HepG2 (cell line): ENCODE data around the gene TMEM214. TPM values are rescaled to one million over a fixed set of nuclear protein-coding genes. Genes with fewer than 3 reads are reported as not detected.

Experiments used
- ATAC-seq: fragments of 200-7000 bp; cut with Tn5 transposase; 3 replicates; pipeline ENCODE4 v1.9.1; 2020; ENCODE audit warnings: mild to moderate bottlenecking, moderate library complexity
- BruUV-seq: library from RNA; stranded (reverse); fragments of 400-500 nt; replicated peaks from 2 replicates; lab custom pipeline; 2021; lab: Mats Ljungman, UMichigan
- CTCF ChIA-PET: fragments of 300-600 bp; formaldehyde crosslinking; extraction: SDS; loops from one replicate; lab custom pipeline; 2021; ENCODE audit warnings: low total read pairs, inconsistent platforms, low intra/inter-chr PET ratio; lab: Yijun Ruan, JAX
- POLR2A ChIA-PET: fragments of 350-600 bp; sonication (Branson Sonifier 250); formaldehyde crosslinking; loops from one replicate; lab custom pipeline; 2020; ENCODE audit warnings: antibody characterized with exemption, inconsistent platforms; lab: Yijun Ruan, JAX
- DNase-seq: peaks from one replicate; pipeline ENCODE4 v3.0.0-alpha.2; 2015; ENCODE audit warnings: low spot score
- FAIRE-seq: peaks from 3 replicates; lab custom pipeline; 2011; peaks lifted over from hg19 to GRCh38; lab: Jason Lieb, UNC
- H2AFZ ChIP-seq: one replicate; pipeline ENCODE4 v1.6.1; 2011; ENCODE audit warnings: low read length, inconsistent platforms
- H3K27ac ChIP-seq: fragments of 300-600 bp; 3 replicates; pipeline ENCODE4 v1.8.0; 2011; ENCODE audit warnings: mixed run types, mild to moderate bottlenecking, mixed read lengths, low read length, inconsistent platforms; ENCODE audit not compliant: insufficient read depth; ENCODE audit errors: extremely low read length
- H3K27me3 ChIP-seq, 2 experiments: fragments of 200-600 bp in 1 of 2; 2 replicates in 1 of 2; 3 replicates in 1 of 2; pipeline versions ENCODE4 v1.6.0 to v1.8.0; 2011; ENCODE audit warnings: low read length in 2 of 2, mild to moderate bottlenecking in 2 of 2, moderate library complexity in 2 of 2, inconsistent platforms in 1 of 2; ENCODE audit not compliant: insufficient read depth in 2 of 2, control insufficient read depth in 1 of 2
- H3K36me3 ChIP-seq, 2 experiments: fragments of 200-600 bp in 1 of 2; replicated peaks in 1 of 2; 2 replicates in 1 of 2; 3 replicates in 1 of 2; pipeline versions ENCODE4 v1.5.1 to v1.8.0; 2011; ENCODE audit warnings: low read length in 2 of 2, inconsistent platforms in 1 of 2; ENCODE audit not compliant: insufficient read depth in 2 of 2, control insufficient read depth in 1 of 2
- H3K4me1 ChIP-seq: 2 replicates; pipeline ENCODE4 v1.5.1; 2012; ENCODE audit warnings: low read length, inconsistent platforms; ENCODE audit not compliant: insufficient read depth
- H3K4me2 ChIP-seq: 2 replicates; pipeline ENCODE4 v1.6.0; 2011; ENCODE audit warnings: low read depth, low read length, inconsistent platforms
- H3K4me3 ChIP-seq, 3 experiments: fragments of 200-600 bp in 1 of 3; sonication (generic), shearing (Covaris generic) in 1 of 3; replicated peaks in 1 of 3; 2 replicates each; pipeline ENCODE4 v1.5.1; 2011 to 2016; ENCODE audit warnings: low read length in 3 of 3, inconsistent platforms in 2 of 3, low read depth in 2 of 3, mild to moderate bottlenecking in 2 of 3, control low read depth in 1 of 3, mixed read lengths in 1 of 3; ENCODE audit not compliant: insufficient read depth in 1 of 3
- H3K79me2 ChIP-seq: one replicate; pipeline ENCODE4 v1.6.1; 2011; ENCODE audit warnings: low read length, inconsistent platforms; ENCODE audit not compliant: insufficient read depth
- H3K9ac ChIP-seq: 2 replicates; pipeline ENCODE4 v1.6.0; 2011; ENCODE audit warnings: mild to moderate bottlenecking, low read depth, low read length, inconsistent platforms; ENCODE audit not compliant: insufficient read depth
- H3K9me3 ChIP-seq: 2 replicates; pipeline ENCODE4 v1.5.1; 2012; ENCODE audit warnings: mild to moderate bottlenecking, low read length
- H4K20me1 ChIP-seq: 2 replicates; pipeline ENCODE4 v1.6.0; 2011; ENCODE audit warnings: inconsistent platforms, mild to moderate bottlenecking, low read length, moderate library complexity; ENCODE audit not compliant: insufficient read depth
- BCL3 ChIP-seq: sonication (generic); formaldehyde crosslinking; IDR thresholded peaks from 2 replicates; pipeline ENCODE4 v1.5.1; 2020; ENCODE audit warnings: mild to moderate bottlenecking, missing genetic modification reagents, moderate library complexity
- JUN ChIP-seq: sonication (generic); formaldehyde crosslinking; IDR thresholded peaks from 2 replicates; pipeline ENCODE4 v1.4.0; 2020; ENCODE audit warnings: mild to moderate bottlenecking, missing genetic modification reagents
- ZFP41 ChIP-seq: sonication (generic); formaldehyde crosslinking; IDR thresholded peaks from 2 replicates; pipeline ENCODE4 v1.4.0; 2020; ENCODE audit warnings: mild to moderate bottlenecking, missing genetic modification reagents, borderline replicate concordance
- ZNF160 ChIP-seq: sonication (generic); formaldehyde crosslinking; IDR thresholded peaks from 2 replicates; pipeline ENCODE4 v1.8.0; 2022; ENCODE audit warnings: mild to moderate bottlenecking, inconsistent platforms, missing genetic modification reagents
- ZNF557 ChIP-seq: sonication (generic); formaldehyde crosslinking; IDR thresholded peaks from 2 replicates; pipeline ENCODE4 v1.4.0; 2020; ENCODE audit warnings: missing genetic modification reagents
- ZNF614 ChIP-seq: IDR thresholded peaks from 2 replicates; pipeline ENCODE4 v1.6.1; 2018; ENCODE audit warnings: missing biosample characterization, missing genetic modification reagents, inconsistent platforms, borderline replicate concordance
- WGBS: methylation state at CpG from one replicate; pipeline ENCODE4 v1.1.6; 2017; ENCODE audit warnings: low lambda C conversion rate; 5-methylcytosine and 5-hydroxymethylcytosine counted together
- in situ Hi-C: cut with HindIII; loops from 2 replicates; pipeline ENCODE4 v1.10.0; 2017; ENCODE audit warnings: low pct_unique_long_range_greater_than_20kb; ENCODE audit not compliant: extremely low pct_ligation_motif_present
- intact Hi-C: fragments of 100-400 bp; cut with micrococcal nuclease; formaldehyde crosslinking; loops from one replicate; pipeline ENCODE4 v1.10.0; 2022; ENCODE audit not compliant: unreplicated experiment
- polyA plus RNA-seq, 8 experiments: library from polyadenylated mRNA; depleted of rRNA in 3 of 8; stranded (reverse) in 7 of 8; unstranded in 1 of 8; fragments of >200 nt; fragmentation: Illumina TruSeq in 4 of 8; extraction: Trizol in 4 of 8; gene quantifications; 2 replicates each; pipeline versions ENCODE4 v1.2.1 to v1.2.3, GENCODE V29; 2011 to 2016; ENCODE audit warnings: low read depth in 4 of 8, missing spikeins in 1 of 8, mixed read lengths in 1 of 8; ENCODE audit not compliant: insufficient read depth in 1 of 8
- total RNA-seq, 5 experiments: library from RNA; depleted of rRNA; stranded (reverse); fragments of >200 nt; fragmentation: Illumina TruSeq; extraction: Trizol; gene quantifications; 2 replicates each; pipeline ENCODE4 v1.2.3, GENCODE V29; 2016; ENCODE audit warnings: low read depth in 1 of 5

TMEM214 gene
- total and polyA plus RNA-seq, 2 of the 13 experiments (the other 11 are each of a cell fraction or from before 2014, with no cell fraction given): 58.3 to 132 TPM

GRCh38 chr2:27076323-27076722, 43.6 kb downstream of the TMEM214 start (continued):
- TF ChIP-seq JUN (no peak), ZNF614 (no peak)

DNA sequence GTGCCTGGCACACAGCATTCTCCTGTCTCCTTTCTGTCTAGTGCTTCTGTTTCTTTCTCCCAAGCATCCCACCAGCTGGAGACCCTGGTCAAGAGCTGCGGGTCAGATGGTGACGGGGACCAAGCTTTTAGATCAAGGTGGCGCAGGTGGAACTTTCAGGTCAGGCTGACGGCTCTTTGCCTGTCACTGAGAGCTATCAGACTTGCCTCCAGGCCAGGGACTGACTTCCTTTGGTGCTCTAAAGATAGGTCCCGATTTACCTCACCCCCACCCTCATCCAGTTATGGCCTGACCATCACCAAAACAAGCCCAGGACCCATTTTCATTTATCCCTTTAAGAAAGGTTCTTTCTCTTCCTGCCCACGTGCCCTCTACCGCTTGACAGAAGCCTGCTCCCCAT, 44.5 kb downstream of the TMEM214 start:
- no peak for DNase-seq
- in situ Hi-C loops (no loop called here), intact Hi-C loops (no loop called here)
- TF ChIP-seq ZNF160: no peak
- no peak for TF ChIP-seq BCL3
- no peak for TF ChIP-seq ZNF557
- TF ChIP-seq ZFP41 (CRISPR knock-in tag): 0 out of 2 replicates have a peak, but pooled peaks have one; percentile 14
- ChIA-PET CTCF (no interaction called here), POLR2A (interaction anchor here (0.9 to 1.5 kb wide), 3 partner anchors 10 to 42 kb away, joined by 3 to 5 read pairs (median 3); no protein-coding TSS in a partner anchor)
- Histone ChIP-seq H3K79me2 (no peaks in the 10 kb centered on the region), H3K4me2 (no peak overlapping the region), H3K27ac (no peak overlapping the region), H3K36me3 (no peaks in the 10 kb centered on the region), H2AFZ (no peak overlapping the region), H3K9ac (no peak overlapping the region), H3K4me3 (no peak overlapping the region), H3K27me3 (peaks cover 0 to 16% of the 10 kb centered on the region in 2 experiments; a peak in 2 of 5 replicates), H3K4me1 (peaks cover 94% of the 10 kb centered on the region), H3K9me3 (no peaks in the 10 kb centered on the region), H4K20me1 (no peaks in the 10 kb centered on the region)
- FAIRE-seq: no peak
- ATAC-seq: no peak
- 67% methylated on average over 7 of the region's 7 CpGs for WGBS
- no TSS peak for BruUV-seq
